Astrocyte of the hippocampus (primary cell): ENCODE data around the gene TMEM256.
"Not testable (repeated sequence)": the region's sequence is repeated elsewhere in the genome, so short reads cannot be mapped to it uniquely, and the experiment has no call there.

Experiments used
- DNase-seq: peaks from one replicate; pipeline ENCODE4 v3.0.0; 2011; ENCODE audit warnings: low read depth, low spot score

Gene TMEM256

DNA sequence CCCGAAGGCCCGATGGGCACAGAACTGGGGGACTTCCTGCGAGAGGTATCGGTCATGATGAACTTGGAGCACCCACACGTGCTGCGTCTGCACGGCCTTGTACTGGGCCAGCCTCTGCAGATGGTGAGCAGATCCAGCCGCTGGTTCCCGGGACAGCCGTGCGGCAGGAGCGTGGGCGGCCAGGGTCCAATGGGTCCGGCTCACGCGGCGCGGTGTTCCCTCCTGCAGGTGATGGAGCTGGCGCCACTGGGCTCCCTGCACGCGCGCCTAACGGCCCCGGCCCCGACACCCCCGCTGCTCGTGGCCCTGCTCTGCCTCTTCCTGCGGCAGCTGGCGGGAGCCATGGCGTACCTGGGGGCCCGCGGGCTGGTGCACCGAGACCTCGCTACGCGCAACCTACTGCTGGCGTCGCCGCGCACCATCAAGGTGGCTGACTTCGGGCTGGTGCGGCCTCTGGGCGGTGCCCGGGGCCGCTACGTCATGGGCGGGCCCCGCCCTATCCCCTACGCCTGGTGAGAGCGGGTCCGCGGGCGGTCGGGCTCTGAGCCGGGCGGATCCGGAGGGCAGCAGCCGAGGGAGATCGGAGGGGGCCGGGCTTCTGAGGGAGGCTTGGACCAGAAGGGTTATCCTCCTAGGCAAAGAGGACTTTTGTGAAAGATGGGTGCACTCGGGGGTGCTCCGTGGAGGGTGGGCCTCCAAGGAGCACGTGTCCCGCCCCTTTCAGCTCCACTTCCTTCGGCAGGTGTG lies 20.0 kb downstream of the TMEM256 start:
- DNase-seq = peak; percentile 81

DNA sequence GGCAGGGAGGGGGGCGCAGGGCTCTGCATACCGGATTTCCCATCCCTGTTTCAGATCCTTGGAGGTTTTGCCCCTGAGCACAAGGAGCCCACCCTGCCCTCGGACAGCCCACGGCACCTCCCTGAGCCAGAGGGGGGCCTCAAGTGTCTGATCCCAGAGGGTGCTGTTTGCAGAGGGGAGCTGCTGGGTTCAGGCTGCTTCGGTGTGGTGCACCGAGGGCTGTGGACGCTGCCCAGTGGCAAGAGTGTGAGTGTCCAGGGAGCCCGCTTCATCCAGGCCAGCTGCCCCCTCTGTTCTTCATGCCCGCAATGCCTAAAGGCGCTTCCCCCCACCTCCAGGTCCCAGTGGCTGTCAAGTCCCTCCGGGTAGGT lies 20.5 kb downstream of the TMEM256 start:
- DNase-seq = no peak

GRCh38 chr17:7382901-7383300 lies 21.0 kb downstream of the TMEM256 start:
- no peak for DNase-seq

GRCh38 chr17:7380855-7381683 lies 22.8 kb downstream of the TMEM256 start, which contains the start of gene TNK1:
Gene TNK1 (plus strand): TSS chr17:7381089. CDS start chr17:7382927, 1,838 bp downstream.
- DNase-seq = peak; percentile 24

GRCh38 chr17:7380321-7380720 lies 23.6 kb downstream of the TMEM256 start:
- peak; percentile 71 for DNase-seq

- no peak for DNase-seq
Measured at GRCh38 chr17:7379134-7379533, 24.8 kb downstream of the TMEM256 start.

DNA sequence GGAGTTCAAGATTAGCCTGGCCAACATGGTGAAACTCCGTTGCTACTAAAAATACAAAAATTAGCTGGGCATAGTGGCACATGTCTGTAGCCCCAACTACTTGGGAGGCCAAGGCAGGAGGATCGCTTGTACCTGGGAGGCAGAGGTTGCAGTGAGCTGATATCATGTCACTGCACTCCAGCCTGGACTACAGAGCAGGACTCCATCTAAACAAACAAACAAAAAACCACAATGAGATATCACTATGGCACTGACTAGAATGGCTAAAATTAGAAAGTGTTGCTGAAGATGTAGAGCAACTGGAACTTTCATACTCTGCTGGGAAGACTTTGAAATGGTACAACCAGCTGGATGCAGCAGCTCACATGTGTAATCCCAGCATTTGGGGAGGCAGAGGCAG lies 29.5 kb downstream of the TMEM256 start:
- DNase-seq = no peak

- no peak for DNase-seq
Measured at GRCh38 chr17:7370853-7371252, 33.0 kb downstream of the TMEM256 start.

DNA sequence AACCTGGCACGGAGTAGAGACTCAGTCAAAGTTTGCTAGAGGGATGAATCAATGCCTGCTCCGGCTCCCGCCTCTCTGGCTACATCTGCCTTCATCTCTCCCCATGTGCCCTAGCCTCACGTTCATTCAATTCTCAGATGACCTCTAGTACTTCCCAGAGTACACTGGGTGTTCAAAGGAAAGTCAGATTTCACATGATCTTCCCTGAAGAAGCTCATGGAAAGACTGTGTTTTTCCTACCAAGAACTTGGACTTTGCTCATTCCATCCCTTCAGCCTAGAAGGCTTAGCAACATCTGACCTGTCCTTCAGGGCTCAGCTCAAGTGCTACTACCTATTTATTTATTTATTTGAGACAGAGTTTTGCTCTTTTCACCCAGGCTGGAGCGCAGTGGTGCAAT lies 34.1 kb downstream of the TMEM256 start:
- no peak for DNase-seq

GRCh38 chr17:7368599-7368994 lies 35.3 kb downstream of the TMEM256 start:
- not testable (repeated sequence) for DNase-seq

GRCh38 chr17:7367918-7368598 lies 35.8 kb downstream of the TMEM256 start:
- DNase-seq = no peak

DNA sequence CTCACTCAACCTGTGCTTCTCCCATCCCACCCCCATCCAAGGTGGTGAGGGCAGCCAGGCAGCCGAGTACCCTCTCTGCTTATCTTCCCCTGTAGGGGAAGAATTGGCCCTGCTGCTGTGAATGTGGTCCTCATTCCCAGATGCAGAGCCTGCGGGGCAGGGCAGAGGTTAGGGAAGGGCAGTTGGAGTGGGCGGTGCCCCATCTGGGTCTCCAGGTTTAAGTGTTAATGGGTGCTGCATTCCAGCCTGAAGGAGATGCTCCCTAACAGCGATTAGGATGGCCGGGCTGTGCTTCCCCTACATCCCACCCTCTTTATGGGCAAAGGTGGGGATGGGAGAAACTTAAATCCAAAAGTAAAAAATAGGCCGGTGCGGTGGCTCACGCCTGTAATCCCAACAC lies 36.8 kb downstream of the TMEM256 start:
- DNase-seq = no peak

GRCh38 chr17:7365963-7366362 lies 37.9 kb downstream of the TMEM256 start:
- not testable (repeated sequence) for DNase-seq

- no peak for DNase-seq
Measured at GRCh38 chr17:7363311-7363710, 40.6 kb downstream of the TMEM256 start.

DNA sequence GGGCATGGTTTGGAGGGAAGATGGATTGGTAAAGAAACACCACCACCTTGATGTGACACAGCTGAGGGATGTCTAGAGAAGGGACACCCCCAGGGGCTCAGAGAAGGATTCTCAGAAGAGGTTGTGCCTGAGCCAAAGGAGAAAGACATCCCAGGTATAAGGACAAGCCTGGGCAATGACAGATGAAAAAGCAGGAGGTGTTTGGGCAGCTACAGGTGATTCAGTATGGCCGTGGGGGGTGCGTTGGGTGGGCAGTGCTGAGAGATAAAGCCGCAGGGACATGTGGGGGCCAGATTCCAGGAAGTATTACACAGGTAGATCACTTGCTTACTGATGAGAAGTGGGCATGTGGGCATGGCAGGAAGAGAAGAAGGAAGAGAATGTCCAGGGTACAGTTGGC lies 42.0 kb downstream of the TMEM256 start:
- DNase-seq = no peak

DNA sequence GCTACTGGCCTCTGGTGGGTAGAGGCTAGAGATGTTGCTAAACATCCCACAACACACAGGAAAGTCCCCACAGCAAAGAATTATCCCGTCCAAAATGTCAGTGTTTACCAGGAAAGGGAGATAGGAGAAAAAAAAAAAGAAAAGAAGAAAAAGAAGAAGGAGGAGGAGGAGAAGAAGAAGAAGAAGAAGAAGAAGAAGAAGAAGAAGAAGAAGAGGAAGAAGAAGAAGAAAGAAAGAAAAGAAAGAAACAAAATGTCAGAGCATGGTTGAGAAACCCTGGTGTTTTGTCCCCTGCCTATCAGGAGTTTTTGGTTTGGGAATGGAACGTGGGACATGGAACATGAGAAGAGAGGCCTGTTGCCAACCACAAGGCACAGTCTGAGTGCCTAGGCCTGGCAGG lies 46.5 kb downstream of the TMEM256 start:
- no peak for DNase-seq

- no peak for DNase-seq
Measured at GRCh38 chr17:7356756-7357155, 47.1 kb downstream of the TMEM256 start.

- peak; percentile 83 for DNase-seq
Measured at GRCh38 chr17:7356072-7356549, 47.8 kb downstream of the TMEM256 start.

GRCh38 chr17:7355573-7355972 lies 48.3 kb downstream of the TMEM256 start:
- no peak for DNase-seq

DNA sequence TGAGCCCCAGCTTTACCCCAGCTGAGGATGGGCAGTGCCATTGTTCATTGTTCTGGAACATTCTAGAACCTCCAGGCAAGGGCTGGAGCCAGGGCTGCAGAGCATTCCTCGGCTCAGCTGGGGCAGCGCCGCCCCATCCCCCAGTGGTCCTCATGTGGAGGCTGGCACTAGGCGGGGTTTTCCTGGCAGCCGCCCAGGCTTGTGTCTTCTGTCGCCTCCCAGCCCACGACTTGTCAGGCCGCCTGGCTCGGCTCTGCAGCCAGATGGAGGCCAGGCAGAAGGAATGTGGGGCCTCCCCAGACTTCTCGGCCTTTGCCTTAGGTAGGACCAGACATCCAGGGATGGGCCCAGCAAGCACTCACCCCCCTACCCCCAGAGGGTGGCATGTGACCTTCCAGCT lies 48.8 kb downstream of the TMEM256 start, which contains the start of gene TMEM95:
TSS of gene TMEM95 (plus strand) at position 104 of the 400 bp plus-strand sequence. CDS start at position 153, 49 bp downstream.
- DNase-seq = peak; percentile 45

DNA sequence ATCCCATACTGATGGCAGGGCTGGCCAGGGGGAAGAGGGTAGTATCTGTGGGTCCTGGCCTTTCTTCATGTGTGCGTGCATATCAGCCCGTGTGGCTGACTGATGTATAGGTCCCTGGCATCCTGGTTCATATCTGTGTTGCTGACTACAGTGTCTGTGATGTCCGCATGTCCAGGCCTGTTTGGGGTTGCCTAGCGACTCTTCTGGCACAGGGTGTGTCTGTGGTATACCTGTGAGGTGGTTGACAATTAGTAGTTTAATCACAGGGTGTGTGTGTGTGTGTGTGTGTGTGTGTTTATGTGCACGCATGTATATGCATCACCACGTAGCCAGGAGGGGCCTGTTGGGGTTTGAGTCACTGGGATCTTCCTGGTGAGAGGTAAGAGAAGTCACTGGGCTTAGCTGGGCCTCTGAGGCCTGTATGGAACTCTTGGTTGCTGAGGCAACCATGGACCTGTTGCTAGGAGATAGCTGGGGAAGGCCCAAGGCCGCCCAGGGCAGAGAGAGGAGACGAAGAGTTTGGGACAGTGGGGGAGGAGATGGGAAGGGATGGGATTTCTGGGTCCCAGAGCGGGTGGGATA lies 49.5 kb downstream of the TMEM256 start:
- DNase-seq = peak; percentile 46
